ENCODE measurements around the gene SLC3A2. TPM values are rescaled to one million over a fixed set of nuclear protein-coding genes. Genes with fewer than 3 reads are reported as not detected.
"Not testable (repeated sequence)": the region's sequence is repeated elsewhere in the genome, so short reads cannot be mapped to it uniquely, and the experiment has no call there.

SLC3A2 gene
- total RNA-seq, 1 experiment from 2014 or later: 290 TPM

- no peak overlapping the region for H4K5ac ChIP-seq (ENCODE audit: insufficient read length, low read depth, low read length)
- H3K4me3 Mint-ChIP-seq: no peak overlapping the region
- DNase-seq: peak; percentile 64
- H3K4me1 ChIP-seq (ENCODE audit: insufficient read depth, low read length): no peaks in the 10 kb centered on the region
- peaks cover 11 to 19% of the 10 kb centered on the region in 2 experiments for H3K4me1 Mint-ChIP-seq
- peak overlapping the region; percentile 24; the same call in 1 of the 2 replicates for H3K4ac ChIP-seq (ENCODE audit: low read depth, low read length)
- H4K20me1 ChIP-seq (ENCODE audit: control insufficient read depth, insufficient read depth, insufficient read length): no peaks in the 10 kb centered on the region
- H4K8ac ChIP-seq (replicated peaks; ENCODE audit: insufficient read length, low read depth, low read length): no peak overlapping the region
- no peak for TF ChIP-seq CTCF (conservative IDR thresholded peaks at IDR 0.05)
- H3T11ph ChIP-seq (ENCODE audit: low read length): peak overlapping the region; percentile 48
- peak overlapping the region; percentile 83 for H2BK20ac ChIP-seq (ENCODE audit: low read depth, low read length, poor library complexity, severe bottlenecking)
- peaks cover 4 to 14% of the 10 kb centered on the region in 2 experiments for H3K9me3 Mint-ChIP-seq
- H3K56ac ChIP-seq (ENCODE audit: insufficient read length, low read depth, low read length): no peak overlapping the region
- no peaks in the 10 kb centered on the region; the same call in 1 of the 2 replicates for H3K27me3 Mint-ChIP-seq (ENCODE audit: low read depth)
- no peak overlapping the region for H4K91ac ChIP-seq (ENCODE audit: insufficient read length, low read depth, low read length)
- peak overlapping the region; percentile 91 for H3K18ac ChIP-seq (ENCODE audit: insufficient read length, low read depth, low read length)
- H3K27ac ChIP-seq (ENCODE audit: insufficient read length, low read depth, low read length): peak overlapping the region; percentile 80
- H3K36me3 Mint-ChIP-seq (ENCODE audit: insufficient read depth in 1 of 3, low read depth in 3 of 3): peaks cover 7 to 14% (median 14%) of the 10 kb centered on the region in 3 experiments; a peak in 6 of 7 replicates
- H3K9me3 ChIP-seq (ENCODE audit: control insufficient read depth, low read depth, low read length): no peaks in the 10 kb centered on the region
- no peak overlapping the region for H2BK12ac ChIP-seq (ENCODE audit: insufficient read length, low read depth, low read length)
- peaks cover 18% of the 10 kb centered on the region for H3K23me2 ChIP-seq (ENCODE audit: insufficient read length, low read depth, low read length, poor library complexity, severe bottlenecking)
- no peaks in the 10 kb centered on the region for H3K27me3 ChIP-seq (ENCODE audit: insufficient read depth, low read length)
- H2BK5ac ChIP-seq (ENCODE audit: insufficient read length, low read length): no peak overlapping the region
- peak overlapping the region; percentile 74 for H2BK120ac ChIP-seq (ENCODE audit: low read depth, low read length, poor library complexity, severe bottlenecking)
- no CpG with 5 or more reads among the region's 30 CpGs for WGBS (ENCODE audit: extremely low coverage, insufficient read length, low lambda C conversion rate)
- no peak overlapping the region; the same call in 1 of the 2 replicates for H2BK15ac ChIP-seq (ENCODE audit: low read depth, low read length)
- peaks cover 9% of the 10 kb centered on the region; the same call in 1 of the 2 replicates for H3K79me2 ChIP-seq (ENCODE audit: insufficient read depth, low read length)
- H3K14ac ChIP-seq (ENCODE audit: insufficient read depth, low read length): peak overlapping the region; percentile 92
- H2AFZ ChIP-seq (ENCODE audit: low read length): no peak overlapping the region
- H3K9ac ChIP-seq (ENCODE audit: extremely low read depth, insufficient read length, low read length): peak overlapping the region; percentile 50
- H3K79me1 ChIP-seq (ENCODE audit: insufficient read depth, low read depth, low read length, poor library complexity, severe bottlenecking): peaks cover 3% of the 10 kb centered on the region
- H3K4me2 ChIP-seq (ENCODE audit: insufficient read depth, insufficient read length, low read length): peak overlapping the region; percentile 63
- H2AK5ac ChIP-seq (ENCODE audit: insufficient read length, low read length): no peak overlapping the region
- no peak overlapping the region for H3K27ac Mint-ChIP-seq
- H3K23ac ChIP-seq (ENCODE audit: insufficient read length, low read depth, low read length): no peak overlapping the region
Measured at GRCh38 chr11:62842171-62842741, 38.4 kb upstream of the SLC3A2 start.

DNA sequence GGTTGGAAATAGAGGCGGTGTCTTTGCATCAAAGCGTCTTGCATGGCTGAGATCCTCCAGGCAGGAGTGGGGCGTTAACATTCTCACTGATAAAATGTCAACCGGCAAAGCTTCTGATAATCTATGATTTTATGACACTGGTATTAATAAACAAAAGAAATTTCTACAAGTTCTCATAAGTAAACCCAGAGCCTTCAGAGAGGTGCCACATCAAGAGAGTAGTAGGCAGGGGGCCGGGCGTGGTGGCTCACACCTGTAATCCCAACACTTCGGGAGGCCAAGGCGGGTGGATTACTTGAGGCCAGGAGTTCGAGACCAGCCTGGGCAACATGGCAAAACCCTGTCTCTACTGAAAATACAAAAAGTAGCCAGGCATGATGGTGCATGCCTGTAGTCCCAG lies 37.8 kb upstream of the SLC3A2 start:
- peaks cover 18% of the 10 kb centered on the region for H3K23me2 ChIP-seq (ENCODE audit: insufficient read length, low read depth, low read length, poor library complexity, severe bottlenecking)
- no CpG with 5 or more reads among the region's 9 CpGs for WGBS (ENCODE audit: extremely low coverage, insufficient read length, low lambda C conversion rate)
- not testable (repeated sequence) for H4K20me1 ChIP-seq (ENCODE audit: control insufficient read depth, insufficient read depth, insufficient read length); H2BK15ac ChIP-seq (ENCODE audit: low read depth, low read length); H4K5ac ChIP-seq (ENCODE audit: insufficient read length, low read depth, low read length); H3K4me1 ChIP-seq (ENCODE audit: insufficient read depth, low read length); H3K4ac ChIP-seq (ENCODE audit: low read depth, low read length); H4K91ac ChIP-seq (ENCODE audit: insufficient read length, low read depth, low read length); H3K79me2 ChIP-seq (ENCODE audit: insufficient read depth, low read length); H3K79me1 ChIP-seq (ENCODE audit: insufficient read depth, low read depth, low read length, poor library complexity, severe bottlenecking); H2BK20ac ChIP-seq (ENCODE audit: low read depth, low read length, poor library complexity, severe bottlenecking); H3K56ac ChIP-seq (ENCODE audit: insufficient read length, low read depth, low read length); H3K27ac Mint-ChIP-seq; DNase-seq; H2AK5ac ChIP-seq (ENCODE audit: insufficient read length, low read length); H2AFZ ChIP-seq (ENCODE audit: low read length); H3K9me3 ChIP-seq (ENCODE audit: control insufficient read depth, low read depth, low read length); H3K27me3 Mint-ChIP-seq (ENCODE audit: low read depth); H4K8ac ChIP-seq (replicated peaks; ENCODE audit: insufficient read length, low read depth, low read length); H2BK12ac ChIP-seq (ENCODE audit: insufficient read length, low read depth, low read length); H3K4me3 Mint-ChIP-seq; H3K27me3 ChIP-seq (ENCODE audit: insufficient read depth, low read length); H3K36me3 Mint-ChIP-seq (ENCODE audit: insufficient read depth in 1 of 3, low read depth in 3 of 3); H2BK5ac ChIP-seq (ENCODE audit: insufficient read length, low read length); H3K18ac ChIP-seq (ENCODE audit: insufficient read length, low read depth, low read length); H2BK120ac ChIP-seq (ENCODE audit: low read depth, low read length, poor library complexity, severe bottlenecking); H3K23ac ChIP-seq (ENCODE audit: insufficient read length, low read depth, low read length); H3T11ph ChIP-seq (ENCODE audit: low read length)
- peaks cover 11 to 19% of the 10 kb centered on the region in 2 experiments for H3K4me1 Mint-ChIP-seq
- peak overlapping the region; percentile 80 for H3K27ac ChIP-seq (ENCODE audit: insufficient read length, low read depth, low read length)
- peaks cover 4 to 17% of the 10 kb centered on the region in 2 experiments for H3K9me3 Mint-ChIP-seq
- 0 out of 2 replicates have a peak overlapping the region, but pooled peaks have one; percentile 92 for H3K14ac ChIP-seq (ENCODE audit: insufficient read depth, low read length)
- H3K4me2 ChIP-seq (ENCODE audit: insufficient read depth, insufficient read length, low read length): peak overlapping the region; percentile 63
- H3K9ac ChIP-seq (ENCODE audit: extremely low read depth, insufficient read length, low read length): peak overlapping the region; percentile 50

Data from H9 (cell line).